Measurements from ENCODE around the gene MBP.

GRCh38 chr18:77099485-77100370 is 32.9 kb downstream of the MBP start:
- TF ChIP-seq RAD51 (IDR thresholded peaks at IDR 0.05; ENCODE audit: borderline replicate concordance) (no peak), NR2F2 (IDR thresholded peaks at IDR 0.05; ENCODE audit: borderline replicate concordance, low read depth) (no peak), ZNF160 (CRISPR knock-in tag; IDR thresholded peaks at IDR 0.05) (no peak), ZNF335 (CRISPR knock-in tag; IDR thresholded peaks at IDR 0.05) (no peak)

Measured in HepG2 (cell line).